H54 (cell line): ENCODE data around the gene SATB1.
"Not testable (repeated sequence)": the region's sequence is repeated elsewhere in the genome, so short reads cannot be mapped to it uniquely, and the experiment has no call there.

Experiments used
- DNase-seq: peaks from one replicate; pipeline ENCODE4 v3.0.0; 2011; ENCODE audit warnings: low spot score, mixed read lengths; ENCODE audit not compliant: insufficient read length
- FAIRE-seq: peaks from 3 replicates; lab custom pipeline; 2011; peaks lifted over from hg19 to GRCh38; lab: Jason Lieb, UNC
- POLR2A ChIP-seq: IDR thresholded peaks from 2 replicates; pipeline ENCODE4 v1.6.1; 2011; ENCODE audit warnings: low read depth, mild to moderate bottlenecking, low read length

The SATB1 gene

DNA sequence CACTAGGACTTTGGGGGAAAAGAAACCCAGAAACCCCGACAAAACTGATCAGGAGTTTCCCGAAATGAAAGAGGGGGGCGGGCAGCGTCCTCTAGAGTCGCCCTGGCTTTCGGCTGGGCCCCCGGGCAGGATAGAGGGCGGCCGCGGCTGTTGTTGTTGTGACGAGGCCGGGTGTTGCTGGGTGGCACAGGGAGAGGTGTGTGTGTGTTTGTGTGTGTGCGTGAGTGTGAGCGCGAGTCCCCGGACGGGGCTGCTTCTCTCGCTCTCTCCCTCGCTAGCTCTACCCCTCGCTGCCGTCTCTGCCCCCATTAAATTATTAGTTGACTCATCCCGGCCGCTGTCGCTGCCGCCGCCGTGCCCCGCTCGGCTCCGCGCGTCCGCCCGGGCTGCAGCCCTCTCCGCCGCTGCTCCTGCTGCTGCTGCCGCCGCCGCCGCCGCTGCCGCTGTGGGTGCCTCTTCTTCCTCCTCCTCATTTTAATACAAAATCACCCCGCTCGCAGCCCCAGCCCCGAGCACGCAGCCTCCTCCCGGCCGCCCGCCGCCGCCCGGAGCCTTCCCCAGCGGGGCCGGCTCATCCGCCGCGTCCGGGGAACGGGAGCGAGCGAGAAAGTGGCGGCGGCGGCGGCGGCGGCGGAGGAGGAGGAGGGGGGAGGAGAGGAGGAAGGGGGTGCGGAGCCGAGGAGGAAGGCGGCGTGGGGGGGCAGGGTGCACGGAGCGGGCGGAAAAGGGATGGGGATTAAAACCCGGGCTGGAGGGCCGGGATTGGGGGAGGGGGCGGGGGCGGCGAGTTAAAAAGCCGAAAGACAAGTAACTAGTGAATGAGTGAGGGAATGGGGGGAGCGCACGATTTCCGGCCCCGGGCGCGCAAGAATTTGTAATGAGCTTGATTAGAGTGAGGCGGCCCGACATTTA is at the start of gene SATB1:
Gene SATB1 (minus strand): TSS at position 611 of the 912 bp plus-strand sequence. CDS start 4,372 bp downstream, outside the sequence.
- DNase-seq, result no peak

DNA sequence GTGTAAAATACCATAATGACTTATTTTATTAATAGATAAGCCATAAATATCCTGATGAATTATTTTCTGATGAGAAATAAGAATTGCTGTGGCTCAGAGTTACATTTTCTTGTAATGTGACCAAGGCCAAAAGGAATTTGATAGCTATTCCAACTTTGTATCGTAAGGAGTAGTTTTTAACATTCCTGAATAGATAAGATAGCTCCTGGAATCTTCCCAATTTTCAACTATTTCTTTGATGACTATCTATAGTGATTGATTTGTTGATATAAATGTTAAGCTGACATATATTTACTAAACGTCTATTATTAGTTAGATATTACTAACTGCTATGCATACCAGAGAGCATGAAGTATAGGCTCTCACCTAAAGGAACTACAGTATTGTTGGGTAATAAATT is 49.1 kb upstream of the SATB1 start:
- FAIRE-seq, result no peak
- no peak for TF ChIP-seq POLR2A
- DNase-seq, result no peak

More for the DNA sequence above, at the start of gene SATB1:
- TF ChIP-seq POLR2A, result no peak
- FAIRE-seq, result no peak

DNA sequence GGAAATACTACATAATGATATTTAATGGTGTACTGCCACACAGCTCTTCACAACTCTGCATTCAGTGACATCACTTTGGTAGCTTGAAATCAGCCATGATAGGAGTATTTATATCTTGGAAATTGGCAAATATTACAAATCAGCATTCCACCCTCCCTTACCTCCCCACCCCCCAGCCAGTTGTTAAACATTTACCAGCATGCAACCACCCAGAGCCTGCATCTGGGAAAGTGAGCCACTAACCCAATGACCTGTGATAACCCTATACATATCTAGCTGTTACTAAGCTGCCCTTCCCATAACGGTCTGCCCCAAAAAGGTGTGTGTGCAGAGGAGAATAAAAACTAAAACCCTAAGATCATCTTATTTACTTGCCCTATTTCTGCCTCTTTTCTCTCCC is 44.6 kb upstream of the SATB1 start:
- TF ChIP-seq POLR2A, result no peak
- no peak for FAIRE-seq
- DNase-seq, result no peak

DNA sequence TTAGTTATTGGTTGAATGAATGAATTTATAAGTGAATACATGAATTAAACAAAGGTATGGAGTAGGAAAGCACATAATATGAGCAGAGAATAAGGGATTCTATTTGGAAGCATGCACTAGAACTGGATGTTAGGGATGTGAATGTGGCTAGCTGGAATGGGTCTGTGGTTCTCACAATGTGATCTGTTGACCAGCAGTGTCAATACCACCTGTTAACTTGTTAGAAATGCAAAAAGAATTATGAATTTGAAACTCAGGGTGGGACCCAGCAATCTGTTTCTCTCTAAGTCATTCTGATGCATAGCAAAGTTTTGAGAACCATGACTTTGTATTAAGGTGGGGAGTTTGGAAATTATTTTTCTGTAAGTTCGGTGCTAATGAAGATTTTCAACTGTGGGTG is 41.0 kb upstream of the SATB1 start:
- no peak for FAIRE-seq
- no peak for TF ChIP-seq POLR2A

DNA sequence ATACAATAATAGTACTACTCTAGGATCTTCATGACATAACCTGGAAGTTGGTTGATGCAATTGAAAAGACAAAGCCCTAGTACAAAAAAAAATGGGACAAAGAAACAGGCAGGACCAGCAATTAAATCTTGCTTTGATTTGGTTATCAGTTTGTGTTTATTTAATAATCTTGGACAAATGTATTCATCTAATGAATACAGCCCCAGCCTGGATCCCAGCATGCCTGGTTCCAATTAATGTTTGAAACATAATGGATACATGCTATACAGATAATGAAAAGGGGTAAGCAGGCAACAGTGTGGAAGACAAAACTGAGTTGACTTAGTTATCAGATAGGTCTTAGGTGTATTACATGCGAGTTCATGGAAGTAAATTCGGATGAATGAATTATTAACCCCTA is 29.6 kb upstream of the SATB1 start:
- no peak for TF ChIP-seq POLR2A
- FAIRE-seq (no peak), DNase-seq (no peak)

More for the DNA sequence above, 41.0 kb upstream of the SATB1 start:
- DNase-seq, result no peak

DNA sequence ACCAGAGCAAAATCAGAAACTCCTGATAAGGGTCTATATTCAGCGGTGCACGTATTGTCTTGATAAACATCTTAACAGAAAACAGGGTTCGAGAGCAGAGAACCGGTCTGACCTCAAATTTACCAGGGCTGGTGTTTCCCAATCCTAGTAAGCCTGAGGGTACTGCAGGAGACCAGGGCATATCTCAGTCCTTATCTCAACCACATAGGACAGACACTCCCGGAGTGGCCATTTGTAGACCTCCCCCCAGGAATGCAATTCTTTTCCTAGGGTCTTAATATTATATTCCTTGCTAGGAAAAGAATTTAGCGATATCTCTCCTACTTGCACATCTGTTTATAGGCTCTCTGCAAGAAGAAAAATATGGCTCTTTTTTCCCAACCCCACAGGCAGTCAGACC is 24.5 kb upstream of the SATB1 start:
- not testable (repeated sequence) for FAIRE-seq, DNase-seq

DNA sequence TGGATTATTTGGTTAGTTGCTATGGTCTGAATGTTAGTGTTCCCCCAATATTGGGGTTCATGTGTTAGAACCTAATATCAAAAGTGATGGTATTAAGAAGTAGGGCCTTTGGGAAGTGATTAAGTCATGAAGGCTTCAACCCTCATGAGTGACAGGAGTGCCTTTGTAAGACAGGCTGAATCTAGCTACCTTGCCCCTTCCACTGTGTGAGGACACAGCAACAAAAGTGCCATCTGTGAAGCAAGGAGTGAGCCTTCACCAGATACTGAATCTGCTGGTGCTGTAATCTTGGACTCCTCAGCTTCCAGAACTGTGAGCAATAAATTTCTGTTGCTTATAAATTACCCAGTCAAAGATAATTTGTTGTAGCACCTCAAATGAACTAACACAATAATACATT is 22.6 kb upstream of the SATB1 start:
- FAIRE-seq (no peak), DNase-seq (no peak)
- TF ChIP-seq POLR2A, result no peak

DNA sequence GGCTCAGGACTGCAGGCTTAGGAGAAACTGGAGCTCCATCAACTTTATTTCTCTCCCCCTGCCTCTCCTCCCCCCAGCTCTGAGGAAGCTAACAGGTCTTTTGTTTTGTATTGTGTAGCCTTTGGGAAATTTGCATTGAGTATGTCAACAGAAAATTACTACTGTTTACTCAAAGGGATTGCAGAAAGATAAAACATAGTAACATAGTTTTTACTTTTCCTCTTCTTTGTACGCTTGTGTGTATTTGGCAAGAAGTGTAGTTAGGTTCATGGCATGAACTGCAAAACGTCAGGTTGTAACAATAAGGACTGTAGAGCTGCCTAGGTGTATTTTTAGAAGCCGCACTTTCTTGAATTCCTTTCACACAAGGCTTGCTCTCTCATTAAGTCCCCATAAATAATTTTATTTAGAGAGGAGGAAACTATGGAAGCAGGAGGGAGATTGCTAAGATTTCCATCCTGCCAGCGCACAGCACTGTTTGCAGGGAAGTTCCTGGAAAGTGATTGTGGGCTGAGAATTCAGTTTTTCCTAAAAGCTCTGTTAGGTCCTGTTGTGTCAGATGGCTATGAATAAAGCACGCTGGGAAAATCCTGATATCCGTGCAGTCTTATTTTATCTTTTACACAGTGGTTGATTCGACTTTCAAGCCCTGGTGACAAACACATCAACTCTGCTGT is 21.1 kb upstream of the SATB1 start:
- no peak for FAIRE-seq
- no peak for TF ChIP-seq POLR2A
- DNase-seq, result no peak

DNA sequence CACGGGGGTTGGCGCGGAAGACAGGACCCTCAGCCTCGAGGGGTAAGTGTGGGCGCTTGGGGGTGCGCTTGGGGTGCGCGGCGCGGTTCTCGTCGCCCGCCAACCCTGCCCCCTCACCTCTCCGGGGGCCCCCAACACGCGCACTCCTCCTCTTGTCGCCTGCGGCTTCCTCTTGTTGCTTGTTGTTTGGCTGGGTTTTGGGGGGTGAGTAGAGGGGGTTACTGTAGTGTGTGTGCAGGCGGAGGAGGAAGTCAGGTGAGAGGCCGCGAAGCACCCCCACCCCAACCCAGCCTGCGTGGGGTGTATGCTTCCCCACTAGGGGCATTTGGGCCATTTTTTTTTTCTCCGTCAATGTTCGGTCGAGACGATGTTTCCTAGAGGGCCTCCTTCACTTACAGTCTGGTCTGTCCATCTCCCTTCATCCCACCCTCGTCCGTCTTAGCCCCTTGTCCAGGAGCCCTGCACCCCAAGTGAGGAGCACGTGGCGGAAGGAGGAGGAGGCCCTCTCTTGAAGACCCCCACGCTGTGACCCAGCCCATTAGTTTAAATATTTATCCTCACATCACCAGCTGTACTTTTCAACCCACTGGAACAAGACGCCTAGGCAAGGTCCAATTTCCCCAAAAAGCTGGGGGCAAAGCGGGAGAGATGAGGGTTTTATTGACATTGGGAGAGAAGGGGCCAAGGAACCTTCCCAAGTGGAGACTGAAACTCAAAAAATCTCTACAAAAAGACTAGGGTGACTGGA is 20.4 kb upstream of the SATB1 start:
- no peak for DNase-seq
- no peak for TF ChIP-seq POLR2A
- FAIRE-seq, result no peak

DNA sequence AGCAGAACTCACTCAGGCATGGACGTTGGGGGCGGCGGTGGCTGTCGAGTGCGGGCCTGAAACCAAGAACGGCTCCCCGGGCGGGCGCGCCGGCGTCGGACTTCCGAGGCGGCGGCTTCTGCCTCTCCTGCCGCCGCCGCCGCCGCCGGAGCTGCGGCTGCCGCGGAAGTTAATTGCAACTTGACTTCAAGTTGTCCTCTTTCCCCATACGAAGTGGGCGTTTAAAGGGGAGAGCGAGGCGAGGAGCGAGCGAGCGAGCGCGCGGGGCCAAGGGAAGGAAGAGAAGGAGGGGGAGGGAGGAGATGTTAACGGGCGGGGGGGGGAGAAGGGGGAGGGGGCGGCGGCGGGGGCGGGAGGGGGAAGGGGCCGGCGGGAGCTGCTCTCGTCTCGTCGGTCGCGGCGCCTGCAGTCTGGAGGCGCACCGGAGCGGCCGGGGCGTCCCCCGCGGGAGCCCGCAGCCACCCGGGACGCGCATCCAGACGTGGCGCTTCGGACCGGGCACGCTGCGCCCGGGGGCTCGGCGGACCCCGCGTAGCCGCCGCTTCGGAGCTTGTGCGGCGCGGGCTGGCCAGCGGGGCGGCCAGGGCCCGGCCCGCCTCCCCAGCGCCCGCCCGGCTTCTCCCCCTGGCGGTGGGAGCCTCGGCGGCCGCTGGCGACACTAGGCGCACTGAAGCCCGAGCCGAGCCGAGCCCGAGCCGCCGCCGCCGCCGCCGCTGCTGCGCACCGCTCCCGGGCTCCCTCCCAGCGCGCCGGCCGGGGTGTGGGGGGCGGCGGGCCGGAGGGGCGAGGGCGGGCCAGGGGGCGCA is 19.7 kb upstream of the SATB1 start:
- FAIRE-seq, result no peak

DNA sequence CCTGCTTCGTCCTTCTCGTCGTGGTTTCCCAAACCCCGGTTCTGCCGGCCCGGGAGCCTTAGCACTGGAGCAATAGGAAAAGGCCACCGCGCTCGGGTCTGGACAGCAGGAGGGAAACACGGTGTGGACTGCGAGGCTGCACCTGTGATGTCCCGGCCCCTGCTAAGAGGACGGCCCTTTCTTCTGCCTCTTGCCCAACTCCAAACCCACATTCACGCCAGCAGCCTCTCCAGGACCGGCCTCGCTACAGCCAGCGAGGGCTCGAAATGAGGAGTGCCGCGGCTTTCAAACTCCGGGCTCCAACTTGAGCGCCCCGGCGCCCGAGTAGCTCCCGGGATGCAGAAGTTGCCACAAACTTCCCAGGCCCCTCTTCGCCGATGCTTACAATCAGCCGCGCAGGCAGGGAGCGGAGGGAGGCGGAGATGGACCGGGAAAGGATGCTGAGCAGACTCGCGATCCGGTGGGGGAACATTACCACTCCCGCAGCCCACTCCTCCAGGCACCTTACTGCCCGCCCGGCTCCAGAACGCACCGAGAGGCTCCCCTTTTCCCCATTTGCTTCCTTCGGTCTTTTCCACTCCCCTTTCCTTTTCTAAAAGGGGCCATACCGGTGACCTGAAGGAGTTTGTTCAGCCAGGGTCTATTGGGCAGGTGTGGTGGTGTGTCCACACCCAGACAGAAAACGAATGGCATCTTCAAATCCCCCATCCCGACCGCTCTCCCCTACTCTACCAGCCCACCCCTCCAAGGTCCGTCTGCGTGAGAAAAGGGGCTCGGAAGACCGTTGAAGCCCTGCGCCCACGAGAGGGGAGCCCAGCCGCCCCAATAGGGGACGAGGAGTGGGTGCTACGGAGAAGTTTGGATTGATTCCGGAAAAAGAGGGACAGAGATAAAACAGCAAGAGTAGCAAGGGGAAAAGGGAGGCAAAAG is 18.8 kb upstream of the SATB1 start:
- FAIRE-seq (no peak), DNase-seq (no peak)
- TF ChIP-seq POLR2A, result no peak

More for the DNA sequence above, 19.7 kb upstream of the SATB1 start:
- DNase-seq, result peak; percentile 58
- no peak for TF ChIP-seq POLR2A
